NCI-H146 treated with DMSO at 0.1 percent for 48 hours (cell line): ENCODE results near the gene PCNX2.
A peak's percentile ranks its signal among the peaks of the same experiment; 100 is the strongest.
"Not testable (repeated sequence)": the region's sequence is repeated elsewhere in the genome, so short reads cannot be mapped to it uniquely, and the experiment has no call there.

ENCODE experiments used
- DNase-seq: peaks from one replicate; lab custom pipeline; 2025; ENCODE audit not compliant: unreplicated experiment; lab: John Stamatoyannopoulos, UW

Gene PCNX2

GRCh38 chr1:233112186-233113008 lies 183.1 kb downstream of the PCNX2 start:
- no peak for DNase-seq

GRCh38 chr1:233111731-233112130 lies 183.8 kb downstream of the PCNX2 start:
- no peak for DNase-seq

- no peak for DNase-seq
Observed at GRCh38 chr1:233109096-233109495, 186.4 kb downstream of the PCNX2 start.

- not testable (repeated sequence) for DNase-seq
Observed at GRCh38 chr1:233107716-233108130, 187.8 kb downstream of the PCNX2 start.

GRCh38 chr1:233107130-233107660 lies 188.3 kb downstream of the PCNX2 start:
- DNase-seq, result no peak

GRCh38 chr1:233105225-233105624 lies 190.3 kb downstream of the PCNX2 start:
- no peak for DNase-seq

GRCh38 chr1:233102341-233102740 lies 193.2 kb downstream of the PCNX2 start:
- no peak for DNase-seq

- no peak for DNase-seq
Observed at GRCh38 chr1:233097959-233098580, 197.5 kb downstream of the PCNX2 start.

- DNase-seq, result no peak
Observed at GRCh38 chr1:233097546-233097945, 198.0 kb downstream of the PCNX2 start.

GRCh38 chr1:233094691-233095090 lies 200.8 kb downstream of the PCNX2 start:
- DNase-seq, result no peak

- DNase-seq, result no peak
Observed at GRCh38 chr1:233094269-233094668, 201.3 kb downstream of the PCNX2 start.

- DNase-seq, result no peak
Observed at GRCh38 chr1:233090746-233091494, 204.6 kb downstream of the PCNX2 start.

GRCh38 chr1:233089251-233089650 lies 206.3 kb downstream of the PCNX2 start:
- no peak for DNase-seq

GRCh38 chr1:233088613-233089012 lies 206.9 kb downstream of the PCNX2 start:
- DNase-seq, result no peak

GRCh38 chr1:233086961-233087881 lies 208.3 kb downstream of the PCNX2 start:
- no peak for DNase-seq

GRCh38 chr1:233085566-233085965 lies 210.0 kb downstream of the PCNX2 start:
- DNase-seq, result no peak

- DNase-seq, result peak; percentile 23
Observed at GRCh38 chr1:233082778-233083550, 212.6 kb downstream of the PCNX2 start.

- peak; percentile 31 for DNase-seq
Observed at GRCh38 chr1:233081735-233082134, 213.8 kb downstream of the PCNX2 start.

GRCh38 chr1:233080827-233081226 lies 214.7 kb downstream of the PCNX2 start:
- not testable (repeated sequence) for DNase-seq

GRCh38 chr1:233080286-233080685 lies 215.2 kb downstream of the PCNX2 start:
- DNase-seq, result no peak
